ENCODE measurements around the gene DNAJC7. TPM values are rescaled to one million over a fixed set of nuclear protein-coding genes. Genes with fewer than 3 reads are reported as not detected.

The DNAJC7 gene
- total and polyA plus RNA-seq, 2 donors from 2014 or later: 88.1 to 141 TPM

GRCh38 chr17:41973408-41973811 lies 43.8 kb downstream of the DNAJC7 start:
- Histone ChIP-seq H3K36me3 (ENCODE audit: control insufficient read depth in 2 of 3, insufficient read depth in 3 of 3, low read length in 3 of 3) (peaks cover 4 to 34% (median 11%) of the 10 kb centered on the region in 3 donors), H3K27ac (ENCODE audit: low read depth in 2 of 2, low read length in 2 of 2) (peak overlapping the region; percentile 72 to 81), H3K4me3 (ENCODE audit: low read length in 3 of 3) (peak overlapping the region in 1 of 3 donors; percentile 12), H3K9ac (ENCODE audit: low read length in 3 of 3) (peak overlapping the region in 1 of 3 donors; percentile 38), H3K9me3 (ENCODE audit: control insufficient read depth in 2 of 3, insufficient read depth in 1 of 3, low read length in 3 of 3) (no peaks in the 10 kb centered on the region), H3K4me1 (ENCODE audit: control insufficient read depth in 2 of 3, insufficient read depth in 2 of 3, low read depth in 1 of 3, low read length in 3 of 3) (peaks cover 0 to 57% (median 55%) of the 10 kb centered on the region in 3 donors), H3K27me3 (ENCODE audit: control insufficient read depth, insufficient read depth, low read length) (no peaks in the 10 kb centered on the region)
- DNase-seq: peak in 4 of 5 donors; percentile 31 to 81 (median 42)
- FAIRE-seq: no peak
- intact Hi-C loops (cut with DNase I): no loop called here
- TF ChIP-seq CTCF (IDR thresholded peaks at IDR 0.05; ENCODE audit: borderline replicate concordance, extremely low read depth, insufficient read depth): no peak

- H3K27ac ChIP-seq (ENCODE audit: low read depth in 2 of 2, low read length in 2 of 2): peak overlapping the region; percentile 72 to 81
- intact Hi-C loops (cut with DNase I): no loop called here
- TF ChIP-seq CTCF (IDR thresholded peaks at IDR 0.05; ENCODE audit: borderline replicate concordance, extremely low read depth, insufficient read depth): no peak
- FAIRE-seq (no peak), DNase-seq (peak; percentile 39 to 90 (median 54))
- H3K4me3 ChIP-seq (ENCODE audit: low read length in 3 of 3): peak overlapping the region in 2 of 3 donors; percentile 13 to 30
- H3K4me1 ChIP-seq (ENCODE audit: control insufficient read depth in 2 of 3, insufficient read depth in 2 of 3, low read depth in 1 of 3, low read length in 3 of 3): peaks cover 0 to 58% (median 56%) of the 10 kb centered on the region in 3 donors
- peaks cover 4 to 35% (median 9%) of the 10 kb centered on the region in 3 donors for H3K36me3 ChIP-seq (ENCODE audit: control insufficient read depth in 2 of 3, insufficient read depth in 3 of 3, low read length in 3 of 3)
- peak overlapping the region in 1 of 3 donors; percentile 38 for H3K9ac ChIP-seq (ENCODE audit: low read length in 3 of 3)
- no peaks in the 10 kb centered on the region for H3K27me3 ChIP-seq (ENCODE audit: control insufficient read depth, insufficient read depth, low read length)
- H3K9me3 ChIP-seq (ENCODE audit: control insufficient read depth in 2 of 3, insufficient read depth in 1 of 3, low read length in 3 of 3): no peaks in the 10 kb centered on the region
These were observed 44.5 kb downstream of the DNAJC7 start for GRCh38 chr17:41972571-41973407.

GRCh38 chr17:41971721-41972523 lies 45.3 kb downstream of the DNAJC7 start:
- peak overlapping the region in 1 of 3 donors; percentile 13 for H3K4me3 ChIP-seq (ENCODE audit: low read length in 3 of 3)
- no peak for TF ChIP-seq CTCF (IDR thresholded peaks at IDR 0.05; ENCODE audit: borderline replicate concordance, extremely low read depth, insufficient read depth)
- FAIRE-seq (no peak), DNase-seq (peak in 1 of 5 donors; percentile 47)
- H3K9ac ChIP-seq (ENCODE audit: low read length in 3 of 3): no peak overlapping the region
- no peaks in the 10 kb centered on the region for H3K9me3 ChIP-seq (ENCODE audit: control insufficient read depth in 2 of 3, insufficient read depth in 1 of 3, low read length in 3 of 3)
- H3K27me3 ChIP-seq (ENCODE audit: control insufficient read depth, insufficient read depth, low read length): no peaks in the 10 kb centered on the region
- H3K36me3 ChIP-seq (ENCODE audit: control insufficient read depth in 2 of 3, insufficient read depth in 3 of 3, low read length in 3 of 3): peaks cover 4 to 30% (median 9%) of the 10 kb centered on the region in 3 donors
- intact Hi-C loops (cut with DNase I): no loop called here
- H3K4me1 ChIP-seq (ENCODE audit: control insufficient read depth in 2 of 3, insufficient read depth in 2 of 3, low read depth in 1 of 3, low read length in 3 of 3): peaks cover 0 to 62% (median 52%) of the 10 kb centered on the region in 3 donors
- H3K27ac ChIP-seq (ENCODE audit: low read depth in 2 of 2, low read length in 2 of 2): peak overlapping the region; percentile 10 to 81
